ENCODE results near the gene LSM8.
"Not testable (repeated sequence)": the region's sequence is repeated elsewhere in the genome, so short reads cannot be mapped to it uniquely, and the experiment has no call there.

The LSM8 gene

GRCh38 chr7:118232837-118233236 lies 48.9 kb downstream of the LSM8 start:
- H3K4me3 Mint-ChIP-seq: no peak overlapping the region
- H3K4me1 Mint-ChIP-seq (ENCODE audit: low read depth): no peaks in the 10 kb centered on the region
- H3K27ac Mint-ChIP-seq: no peak overlapping the region
- H3K27me3 Mint-ChIP-seq: peaks cover 3% of the 10 kb centered on the region
- no peaks in the 10 kb centered on the region for H3K36me3 Mint-ChIP-seq
- H3K9me3 Mint-ChIP-seq (ENCODE audit: low read depth): no peaks in the 10 kb centered on the region

GRCh38 chr7:118233799-118234198 lies 49.8 kb downstream of the LSM8 start:
- H3K4me3 Mint-ChIP-seq: no peak overlapping the region
- H3K27ac Mint-ChIP-seq: no peak overlapping the region
- H3K36me3 Mint-ChIP-seq: no peaks in the 10 kb centered on the region
- peaks cover 2% of the 10 kb centered on the region for H3K27me3 Mint-ChIP-seq
- H3K4me1 Mint-ChIP-seq (ENCODE audit: low read depth): no peaks in the 10 kb centered on the region
- no peaks in the 10 kb centered on the region for H3K9me3 Mint-ChIP-seq (ENCODE audit: low read depth)

- Mint-ChIP-seq H3K9me3 (ENCODE audit: low read depth) (no peaks in the 10 kb centered on the region), H3K4me3 (no peak overlapping the region), H3K27me3 (peaks cover 2% of the 10 kb centered on the region), H3K27ac (no peak overlapping the region), H3K36me3 (peaks cover 2% of the 10 kb centered on the region), H3K4me1 (ENCODE audit: low read depth) (no peaks in the 10 kb centered on the region)
Observed at GRCh38 chr7:118239014-118239413, 55.0 kb downstream of the LSM8 start.

GRCh38 chr7:118240320-118240719 lies 56.4 kb downstream of the LSM8 start:
- not testable (repeated sequence) for H3K4me3 Mint-ChIP-seq; H3K4me1 Mint-ChIP-seq (ENCODE audit: low read depth); H3K27me3 Mint-ChIP-seq; H3K27ac Mint-ChIP-seq; H3K36me3 Mint-ChIP-seq; H3K9me3 Mint-ChIP-seq (ENCODE audit: low read depth)
